ENCODE data around the gene MED13L.

DNA sequence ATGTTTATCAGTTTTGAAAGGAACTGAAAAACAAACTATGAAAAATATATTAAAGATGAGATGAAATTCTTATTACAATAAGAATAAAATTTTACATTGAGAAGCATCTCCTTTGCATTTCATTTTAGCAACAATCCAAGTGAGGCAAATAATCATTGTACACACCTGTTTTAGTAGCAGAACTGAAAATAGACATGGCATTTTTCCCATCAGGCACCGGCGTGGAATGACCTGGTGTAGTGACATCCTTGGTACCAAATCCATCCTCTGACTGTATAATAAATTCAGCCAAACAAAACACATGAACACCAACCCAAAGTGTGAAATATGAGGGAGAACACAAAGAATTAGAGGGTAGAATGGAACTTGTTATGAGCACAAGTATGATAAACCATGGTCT, 271.4 kb downstream of the MED13L start:
- TF ChIP-seq, protein P1, sequence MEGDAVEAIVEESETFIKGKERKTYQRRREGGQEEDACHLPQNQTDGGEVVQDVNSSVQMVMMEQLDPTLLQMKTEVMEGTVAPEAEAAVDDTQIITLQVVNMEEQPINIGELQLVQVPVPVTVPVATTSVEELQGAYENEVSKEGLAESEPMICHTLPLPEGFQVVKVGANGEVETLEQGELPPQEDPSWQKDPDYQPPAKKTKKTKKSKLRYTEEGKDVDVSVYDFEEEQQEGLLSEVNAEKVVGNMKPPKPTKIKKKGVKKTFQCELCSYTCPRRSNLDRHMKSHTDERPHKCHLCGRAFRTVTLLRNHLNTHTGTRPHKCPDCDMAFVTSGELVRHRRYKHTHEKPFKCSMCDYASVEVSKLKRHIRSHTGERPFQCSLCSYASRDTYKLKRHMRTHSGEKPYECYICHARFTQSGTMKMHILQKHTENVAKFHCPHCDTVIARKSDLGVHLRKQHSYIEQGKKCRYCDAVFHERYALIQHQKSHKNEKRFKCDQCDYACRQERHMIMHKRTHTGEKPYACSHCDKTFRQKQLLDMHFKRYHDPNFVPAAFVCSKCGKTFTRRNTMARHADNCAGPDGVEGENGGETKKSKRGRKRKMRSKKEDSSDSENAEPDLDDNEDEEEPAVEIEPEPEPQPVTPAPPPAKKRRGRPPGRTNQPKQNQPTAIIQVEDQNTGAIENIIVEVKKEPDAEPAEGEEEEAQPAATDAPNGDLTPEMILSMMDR (IDR thresholded peaks at IDR 0.05), result no peak
- TF ChIP-seq POLR2A (IDR thresholded peaks at IDR 0.05), result no peak

Measured in thyroid gland (tissue), 4 donors.